Glutamatergic neuron (in vitro differentiated cells): ENCODE measurements around the gene FAAP20. TPM values are rescaled to one million over a fixed set of nuclear protein-coding genes. Genes with fewer than 3 reads are reported as not detected.
A peak's percentile ranks its signal among the peaks of the same experiment; 100 is the strongest.

Source experiments
- DNase-seq: peaks from one replicate; pipeline ENCODE4 v3.0.0; 2022
- H3K27ac Mint-ChIP-seq: one replicate; pipeline ENCODE4 v1.8.0; 2020; ENCODE audit warnings: mild to moderate bottlenecking, mixed read lengths, inconsistent platforms; ENCODE audit not compliant: unreplicated experiment
- H3K27me3 Mint-ChIP-seq: one replicate; pipeline ENCODE4 v1.8.0; 2020; ENCODE audit warnings: mild to moderate bottlenecking, moderate library complexity, mixed read lengths, inconsistent platforms; ENCODE audit not compliant: unreplicated experiment
- H3K36me3 Mint-ChIP-seq: one replicate; pipeline ENCODE4 v1.8.0; 2020; ENCODE audit warnings: mild to moderate bottlenecking, mixed read lengths, inconsistent platforms; ENCODE audit not compliant: unreplicated experiment
- H3K4me1 Mint-ChIP-seq: one replicate; pipeline ENCODE4 v1.8.0; 2020; ENCODE audit warnings: mild to moderate bottlenecking, low read depth, mixed read lengths, inconsistent platforms; ENCODE audit not compliant: unreplicated experiment
- H3K4me3 Mint-ChIP-seq: one replicate; pipeline ENCODE4 v1.8.0; 2020; ENCODE audit warnings: mild to moderate bottlenecking, mixed read lengths, inconsistent platforms; ENCODE audit not compliant: unreplicated experiment
- H3K9me3 Mint-ChIP-seq: one replicate; pipeline ENCODE4 v1.8.0; 2020; ENCODE audit warnings: mild to moderate bottlenecking, moderate library complexity, mixed read lengths, inconsistent platforms; ENCODE audit not compliant: unreplicated experiment
- CTCF ChIP-seq: fragments of 200-600 bp; sonication (generic); IDR thresholded peaks from one replicate; pipeline ENCODE4 v1.5.0; 2021; ENCODE audit not compliant: partially characterized antibody, unreplicated experiment
- total RNA-seq: library from RNA; stranded (reverse); fragmentation: NEBNext Ultra II Directional; extraction: Animal tissue kit (Norgen Biotek cat#: 25700); gene quantifications from one replicate; pipeline ENCODE4 v1.2.1, GENCODE V29; 2021; ENCODE audit not compliant: unreplicated experiment

Gene FAAP20
- total RNA-seq, 1 donor from 2014 or later = 111 TPM

GRCh38 chr1:2157856-2158255 lies 36.7 kb downstream of the FAAP20 start:
- Mint-ChIP-seq H3K27ac (no peak overlapping the region), H3K4me1 (peaks cover 15% of the 10 kb centered on the region), H3K4me3 (no peak overlapping the region), H3K27me3 (peaks cover 12% of the 10 kb centered on the region), H3K9me3 (peaks cover 22% of the 10 kb centered on the region), H3K36me3 (peaks cover 16% of the 10 kb centered on the region)
- no peak for TF ChIP-seq CTCF
- DNase-seq = no peak

- H3K4me3 Mint-ChIP-seq = peak overlapping the region; percentile 8
- no peak for DNase-seq
These were observed 37.7 kb downstream of the FAAP20 start for GRCh38 chr1:2156866-2157265.

GRCh38 chr1:2155788-2156187 lies 38.8 kb downstream of the FAAP20 start:
- DNase-seq = no peak
- no peak overlapping the region for H3K27ac Mint-ChIP-seq
- peaks cover 15% of the 10 kb centered on the region for H3K4me1 Mint-ChIP-seq
- no peak overlapping the region for H3K4me3 Mint-ChIP-seq
- peaks cover 10% of the 10 kb centered on the region for H3K27me3 Mint-ChIP-seq
- no peak for TF ChIP-seq CTCF
- H3K9me3 Mint-ChIP-seq = peaks cover 20% of the 10 kb centered on the region
- peaks cover 10% of the 10 kb centered on the region for H3K36me3 Mint-ChIP-seq

More at GRCh38 chr1:2156866-2157265, 37.7 kb downstream of the FAAP20 start:
- TF ChIP-seq CTCF = no peak
- Mint-ChIP-seq H3K4me1 (peaks cover 15% of the 10 kb centered on the region), H3K36me3 (peaks cover 13% of the 10 kb centered on the region), H3K27ac (no peak overlapping the region), H3K27me3 (peaks cover 10% of the 10 kb centered on the region), H3K9me3 (peaks cover 20% of the 10 kb centered on the region)

- no peak for DNase-seq
- peaks cover 15% of the 10 kb centered on the region for H3K4me1 Mint-ChIP-seq
- peak overlapping the region; percentile 5 for H3K4me3 Mint-ChIP-seq
- H3K27me3 Mint-ChIP-seq = peaks cover 9% of the 10 kb centered on the region
- H3K27ac Mint-ChIP-seq = peak overlapping the region; percentile 48
- peaks cover 10% of the 10 kb centered on the region for H3K36me3 Mint-ChIP-seq
- TF ChIP-seq CTCF = no peak
- H3K9me3 Mint-ChIP-seq = peaks cover 20% of the 10 kb centered on the region
These were observed 39.4 kb downstream of the FAAP20 start for GRCh38 chr1:2155147-2155598.

GRCh38 chr1:2154022-2154421 lies 40.5 kb downstream of the FAAP20 start:
- no peak overlapping the region for H3K4me3 Mint-ChIP-seq
- H3K27ac Mint-ChIP-seq = no peak overlapping the region
- no peak for DNase-seq
- H3K4me1 Mint-ChIP-seq = peaks cover 15% of the 10 kb centered on the region
- TF ChIP-seq CTCF = no peak
- peaks cover 10% of the 10 kb centered on the region for H3K36me3 Mint-ChIP-seq
- H3K27me3 Mint-ChIP-seq = peaks cover 9% of the 10 kb centered on the region
- H3K9me3 Mint-ChIP-seq = peaks cover 20% of the 10 kb centered on the region
